ENCODE data around the gene MAD1L1. TPM values are rescaled to one million over a fixed set of nuclear protein-coding genes. Genes with fewer than 3 reads are reported as not detected.

The MAD1L1 gene
- total and polyA plus RNA-seq, 2 of the 4 experiments (the other 2 are of a cell fraction): 29.0 to 40.9 TPM

- Histone ChIP-seq H4K91ac (ENCODE audit: insufficient read depth, low read depth, low read length) (no peak overlapping the region), H4K5ac (ENCODE audit: low read depth, low read length) (no peak overlapping the region), H4K20me1 (ENCODE audit: insufficient read depth, low read length) (peaks cover 3% of the 10 kb centered on the region), H3K4me3 (ENCODE audit: insufficient read depth, low read depth, low read length) (no peak overlapping the region), H3K36me3 (ENCODE audit: control insufficient read depth, insufficient read depth, low read length) (peaks cover 65% of the 10 kb centered on the region), H3K4ac (ENCODE audit: low read depth, low read length) (no peak overlapping the region), H3K56ac (ENCODE audit: extremely low read depth, insufficient read depth, low read length) (no peak overlapping the region), H3K4me1 (ENCODE audit: control insufficient read depth, insufficient read depth, low read length) (no peaks in the 10 kb centered on the region), H3K27ac (ENCODE audit: insufficient read depth, low read length) (no peak overlapping the region), H3K9me3 (ENCODE audit: control insufficient read depth, insufficient read depth, low read length) (no peaks in the 10 kb centered on the region), H4K8ac (ENCODE audit: low read depth in 2 of 2, low read length in 2 of 2) (no peak overlapping the region), H3K23ac (ENCODE audit: low read depth, low read length) (no peak overlapping the region), H2BK15ac (ENCODE audit: low read depth, low read length) (no peak overlapping the region), H2AK9ac (replicated peaks; ENCODE audit: low read depth, low read length, poor library complexity) (no peak overlapping the region), H2BK5ac (ENCODE audit: low read depth, low read length, poor library complexity, severe bottlenecking) (no peak overlapping the region), H3K4me2 (ENCODE audit: low read depth, low read length) (no peak overlapping the region), H2BK20ac (ENCODE audit: low read depth, low read length) (no peak overlapping the region), H3K18ac (ENCODE audit: low read depth, low read length) (no peak overlapping the region), H2AK5ac (ENCODE audit: low read depth, low read length) (no peak overlapping the region), H2AFZ (replicated peaks; ENCODE audit: low read length, poor library complexity) (no peak overlapping the region), H2BK120ac (ENCODE audit: low read depth, low read length) (no peak overlapping the region), H3K9ac (ENCODE audit: low read depth, low read length) (no peak overlapping the region), H3K14ac (replicated peaks; ENCODE audit: low read depth, low read length) (no peak overlapping the region), H3K9me1 (ENCODE audit: insufficient read depth, low read length) (peaks cover 4% of the 10 kb centered on the region; the same call in 1 of the 2 replicates), H3K79me1 (ENCODE audit: low read depth in 1 of 2, low read length in 2 of 2) (peaks cover 0 to 7% of the 10 kb centered on the region in 2 experiments; a peak in 1 of 4 replicates), H3K27me3 (ENCODE audit: control insufficient read depth, insufficient read depth, low read length) (no peaks in the 10 kb centered on the region)
- ATAC-seq (ENCODE audit: low read depth): no peak
- dilution Hi-C loops (cut with HindIII; ENCODE audit: low sequenced_read_pairs, unreplicated experiment) (no loop called here), intact Hi-C loops (cut with micrococcal nuclease) (no loop called here), in situ Hi-C loops (cut with MboI; ENCODE audit: low sequenced_read_pairs) (loop anchor here (10.0 kb wide), 1 partner anchor 562 kb away; no protein-coding TSS in a partner anchor)
- ChIA-PET CTCF (interaction anchor here (0.5 kb wide), 1 partner anchor 92 kb away, joined by 4 read pairs; no protein-coding TSS in a partner anchor), POLR2A (ENCODE audit: unreplicated experiment) (no interaction called here)
- DNase-seq: no peak
- WGBS, 2 experiments (ENCODE audit: extremely low coverage in 2 of 2, insufficient read length in 1 of 2): 90% methylated on average over 6 of the region's 10 CpGs; no CpG with 5 or more reads in 1 of the 2 experiments
- no peak for TF ChIP-seq RFX5 (IDR thresholded peaks at IDR 0.05; ENCODE audit: low read depth, low read length)
- TF ChIP-seq CTCF (conservative IDR thresholded peaks at IDR 0.05; ENCODE audit: low read depth, low read length): no peak
- no peak for TF ChIP-seq SMC3 (IDR thresholded peaks at IDR 0.05; ENCODE audit: low read depth, low read length)
- no peak for TF ChIP-seq MAZ (IDR thresholded peaks at IDR 0.05; ENCODE audit: borderline replicate concordance, low read depth, low read length)
- no peak for TF ChIP-seq POLR2A (IDR thresholded peaks at IDR 0.05; ENCODE audit: low read depth, low read length)
- TF ChIP-seq FOS (IDR thresholded peaks at IDR 0.05; ENCODE audit: low read depth, low read length): no peak
- TF ChIP-seq USF2 (IDR thresholded peaks at IDR 0.05; ENCODE audit: low read depth, low read length): no peak
- no peak for TF ChIP-seq CEBPB (IDR thresholded peaks at IDR 0.05; ENCODE audit: low read depth, low read length)
- TF ChIP-seq NFE2L2 (IDR thresholded peaks at IDR 0.05; ENCODE audit: low read depth, low read length): no peak
- no peak for TF ChIP-seq RCOR1 (IDR thresholded peaks at IDR 0.05; ENCODE audit: insufficient replicate concordance, low read length)
- no peak for TF ChIP-seq BHLHE40 (IDR thresholded peaks at IDR 0.05; ENCODE audit: low read depth, low read length)
- TF ChIP-seq MAFK (IDR thresholded peaks at IDR 0.05; ENCODE audit: low read depth, low read length): no peak
- TF ChIP-seq ELK1 (IDR thresholded peaks at IDR 0.05; ENCODE audit: borderline replicate concordance, low read depth, low read length): no peak
- no TSS peak for BruUV-seq (replicated peaks)
Observed at GRCh38 chr7:2217206-2217605, 15.5 kb downstream of the MAD1L1 start.
